ENCODE data around the gene ACTL6B.

Gene ACTL6B

DNA sequence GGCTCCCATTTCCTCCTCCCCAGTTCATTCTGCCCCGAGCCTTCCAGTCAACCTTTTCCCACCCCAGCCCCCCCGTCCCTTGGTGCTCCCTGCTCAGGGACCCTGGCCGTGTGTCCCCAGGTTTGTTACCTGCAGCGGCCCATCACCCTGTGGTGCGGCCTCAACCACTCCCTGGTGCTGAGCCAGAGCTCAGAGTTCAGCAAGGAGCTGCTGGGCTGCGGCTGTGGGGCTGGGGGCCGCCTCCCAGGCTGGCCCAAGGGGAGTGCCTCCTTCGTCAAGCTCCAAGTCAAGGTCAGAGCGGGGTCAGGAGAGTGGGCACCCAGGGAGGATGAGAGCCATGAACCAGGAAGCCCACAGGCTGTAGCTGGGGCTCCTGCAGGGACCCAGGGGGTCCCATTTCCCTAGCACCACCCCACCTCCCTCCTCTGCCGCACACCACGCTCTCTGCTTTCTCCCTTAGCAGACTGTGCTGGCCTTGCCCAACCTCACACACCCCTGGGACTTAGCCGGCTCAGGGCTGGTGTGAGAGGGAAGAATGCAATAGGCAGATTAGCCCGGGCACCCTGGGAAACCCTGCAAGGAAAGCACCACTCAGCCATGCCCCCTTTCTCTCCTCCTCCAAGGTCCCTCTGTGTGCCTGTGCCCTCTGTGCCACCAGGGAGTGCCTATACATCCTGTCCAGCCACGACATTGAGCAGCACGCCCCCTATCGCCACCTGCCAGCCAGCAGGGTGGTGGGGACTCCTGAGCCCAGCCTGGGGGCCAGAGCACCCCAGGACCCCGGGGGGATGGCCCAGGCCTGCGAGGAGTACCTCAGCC lies 56.1 kb downstream of the ACTL6B start:
- no peak for DNase-seq

- no peak for DNase-seq
Measured at GRCh38 chr7:100598425-100598824, 57.8 kb downstream of the ACTL6B start.

- no peak for DNase-seq
Measured at GRCh38 chr7:100595188-100595587, 61.1 kb downstream of the ACTL6B start.

Data from NCI-H1417 treated with DMSO at 0.1 percent for 48 hours (cell line).